Measurements from ENCODE around the gene NTM.

GRCh38 chr11:131465039-131465438 is 94.6 kb downstream of the NTM start:
- TF ChIP-seq POLR2A (IDR thresholded peaks at IDR 0.05; ENCODE audit: low read depth, low read length) (no peak), POLR2AphosphoS5 (IDR thresholded peaks at IDR 0.05; ENCODE audit: low read depth, low read length) (no peak), TAF1 (IDR thresholded peaks at IDR 0.05; ENCODE audit: low read depth, low read length) (no peak)

Measured in GM12891 (cell line).